Astrocyte of the spinal cord (primary cell): ENCODE measurements around the gene SLC19A1.

Experiments
- DNase-seq: peaks from one replicate; pipeline ENCODE4 v3.0.0; 2011; ENCODE audit warnings: low read depth, low spot score
- H3K4me3 ChIP-seq: 2 replicates; pipeline ENCODE4 v1.5.1; 2011; ENCODE audit warnings: low read depth, mild to moderate bottlenecking, low read length, moderate library complexity
- in situ Hi-C: cut with HindIII; loops from 2 replicates; pipeline ENCODE4 v1.10.0; 2017; ENCODE audit warnings: low sequenced_read_pairs
- TF ChIP-seq, protein P1 (sequence below): IDR thresholded peaks from 2 replicates; pipeline ENCODE4 v1.5.1; 2012; ENCODE audit warnings: low read depth, mild to moderate bottlenecking, low read length, inconsistent platforms

SLC19A1 gene

DNA sequence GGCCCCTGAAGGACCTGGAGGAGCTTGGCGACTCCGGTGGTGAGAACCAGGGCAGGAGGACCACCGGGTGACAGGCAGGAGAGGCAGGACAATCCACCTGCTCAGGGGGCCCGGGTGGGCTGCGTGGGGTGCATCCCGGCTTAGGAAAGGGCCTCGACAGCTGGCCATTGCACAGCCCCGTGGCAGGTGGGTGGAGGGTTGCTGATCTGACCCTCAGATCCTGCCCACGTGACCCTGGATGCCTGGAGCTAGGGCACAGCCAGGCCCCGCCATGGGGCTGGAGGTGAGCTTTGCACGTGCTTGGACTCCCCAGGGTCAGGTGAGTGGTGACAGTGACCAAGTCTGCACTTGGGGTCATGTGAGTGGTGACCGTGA lies 35.5 kb upstream of the SLC19A1 start:
- no peak overlapping the region for H3K4me3 ChIP-seq
- DNase-seq: no peak
- TF ChIP-seq, protein P1, sequence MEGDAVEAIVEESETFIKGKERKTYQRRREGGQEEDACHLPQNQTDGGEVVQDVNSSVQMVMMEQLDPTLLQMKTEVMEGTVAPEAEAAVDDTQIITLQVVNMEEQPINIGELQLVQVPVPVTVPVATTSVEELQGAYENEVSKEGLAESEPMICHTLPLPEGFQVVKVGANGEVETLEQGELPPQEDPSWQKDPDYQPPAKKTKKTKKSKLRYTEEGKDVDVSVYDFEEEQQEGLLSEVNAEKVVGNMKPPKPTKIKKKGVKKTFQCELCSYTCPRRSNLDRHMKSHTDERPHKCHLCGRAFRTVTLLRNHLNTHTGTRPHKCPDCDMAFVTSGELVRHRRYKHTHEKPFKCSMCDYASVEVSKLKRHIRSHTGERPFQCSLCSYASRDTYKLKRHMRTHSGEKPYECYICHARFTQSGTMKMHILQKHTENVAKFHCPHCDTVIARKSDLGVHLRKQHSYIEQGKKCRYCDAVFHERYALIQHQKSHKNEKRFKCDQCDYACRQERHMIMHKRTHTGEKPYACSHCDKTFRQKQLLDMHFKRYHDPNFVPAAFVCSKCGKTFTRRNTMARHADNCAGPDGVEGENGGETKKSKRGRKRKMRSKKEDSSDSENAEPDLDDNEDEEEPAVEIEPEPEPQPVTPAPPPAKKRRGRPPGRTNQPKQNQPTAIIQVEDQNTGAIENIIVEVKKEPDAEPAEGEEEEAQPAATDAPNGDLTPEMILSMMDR: no peak
- in situ Hi-C loops: no loop called here

DNA sequence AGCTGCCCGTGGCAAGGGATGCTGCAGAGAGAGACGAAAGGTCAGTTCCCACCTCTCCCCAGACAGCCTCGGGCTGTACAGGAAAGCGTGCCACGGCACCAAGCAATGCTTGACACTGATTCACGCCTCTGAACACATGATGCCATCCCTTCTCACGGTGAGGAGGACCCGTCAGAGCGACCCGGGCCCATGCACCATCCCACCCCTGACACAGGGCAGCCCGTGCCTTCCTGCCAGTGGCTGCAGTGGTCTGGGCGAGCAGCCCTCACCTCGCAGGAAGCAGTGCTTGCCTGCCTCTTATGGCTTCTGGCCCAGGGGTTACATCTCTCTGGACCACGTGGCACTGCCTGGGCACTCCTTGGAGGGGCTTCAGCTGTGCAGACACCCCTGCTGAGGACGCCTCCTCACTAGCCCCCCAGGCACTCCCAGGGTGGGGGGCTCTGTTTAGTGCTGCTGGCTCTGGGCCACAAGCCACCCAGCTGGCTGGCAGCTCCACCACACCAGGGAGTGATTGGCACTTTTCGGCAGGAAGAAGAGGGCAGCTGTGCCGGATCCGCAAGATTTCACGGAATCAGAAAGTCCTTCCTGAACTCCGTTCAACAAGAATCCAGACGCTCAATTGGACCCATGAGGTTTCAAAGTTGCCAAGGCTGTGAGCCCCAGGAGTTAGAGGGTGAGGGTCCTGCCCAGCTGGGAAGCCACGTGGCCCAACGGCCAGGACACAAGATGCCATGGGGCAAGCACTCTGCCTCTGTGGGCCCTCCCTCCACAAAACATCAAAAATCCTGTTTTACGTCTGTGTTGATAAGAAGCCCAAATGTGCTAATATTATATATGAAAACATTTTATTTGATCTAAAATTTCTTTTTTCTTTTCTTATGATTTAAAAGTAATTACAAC lies 34.8 kb upstream of the SLC19A1 start:
- TF ChIP-seq, protein P1: no peak

DNA sequence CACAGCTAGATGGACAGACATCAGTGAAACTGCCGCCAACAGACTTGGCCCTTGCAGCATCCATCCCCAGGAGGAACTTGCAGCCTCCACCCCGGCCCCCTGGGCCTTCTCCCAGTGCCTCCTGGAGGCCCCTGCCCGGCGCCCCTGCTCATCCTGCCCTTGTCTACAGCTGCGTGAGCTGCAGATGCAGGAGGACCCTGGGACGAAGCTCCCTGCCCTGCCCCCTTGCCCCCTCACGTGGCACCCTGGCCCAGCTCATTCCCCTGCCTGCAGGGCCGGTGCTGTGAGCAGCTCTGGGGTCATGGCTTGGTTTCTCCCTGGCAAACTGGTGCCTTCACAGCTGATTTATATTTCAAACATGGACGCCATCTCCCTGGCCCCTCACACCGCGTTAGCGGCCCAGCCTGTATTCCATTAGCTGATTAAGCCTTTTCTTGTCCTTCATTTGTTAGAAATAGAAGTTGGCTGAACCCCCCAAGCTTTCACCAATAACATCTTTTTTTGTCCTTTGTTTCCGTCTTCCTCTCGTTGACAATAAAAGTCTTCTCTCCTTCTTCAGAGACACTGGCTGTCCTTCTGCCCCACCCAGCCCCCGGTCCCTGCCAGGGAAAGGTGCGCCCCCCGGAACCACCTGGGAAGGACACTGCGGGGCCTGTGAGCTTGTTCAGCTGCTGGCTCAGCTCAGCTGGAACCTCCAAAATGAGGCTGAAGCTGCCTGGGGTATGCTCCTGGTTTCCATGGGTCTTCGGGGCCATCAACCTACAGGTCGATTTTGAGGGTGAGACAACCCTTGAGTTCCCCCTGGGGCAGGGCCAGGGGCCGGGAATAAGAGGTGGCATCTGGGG lies 34.0 kb upstream of the SLC19A1 start:
- no peak for DNase-seq
- no peak overlapping the region for H3K4me3 ChIP-seq
- in situ Hi-C loops: no loop called here
- TF ChIP-seq, protein P1: no peak

More for the DNA sequence above, 34.8 kb upstream of the SLC19A1 start:
- in situ Hi-C loops: no loop called here
- no peak for DNase-seq
- no peak overlapping the region for H3K4me3 ChIP-seq

DNA sequence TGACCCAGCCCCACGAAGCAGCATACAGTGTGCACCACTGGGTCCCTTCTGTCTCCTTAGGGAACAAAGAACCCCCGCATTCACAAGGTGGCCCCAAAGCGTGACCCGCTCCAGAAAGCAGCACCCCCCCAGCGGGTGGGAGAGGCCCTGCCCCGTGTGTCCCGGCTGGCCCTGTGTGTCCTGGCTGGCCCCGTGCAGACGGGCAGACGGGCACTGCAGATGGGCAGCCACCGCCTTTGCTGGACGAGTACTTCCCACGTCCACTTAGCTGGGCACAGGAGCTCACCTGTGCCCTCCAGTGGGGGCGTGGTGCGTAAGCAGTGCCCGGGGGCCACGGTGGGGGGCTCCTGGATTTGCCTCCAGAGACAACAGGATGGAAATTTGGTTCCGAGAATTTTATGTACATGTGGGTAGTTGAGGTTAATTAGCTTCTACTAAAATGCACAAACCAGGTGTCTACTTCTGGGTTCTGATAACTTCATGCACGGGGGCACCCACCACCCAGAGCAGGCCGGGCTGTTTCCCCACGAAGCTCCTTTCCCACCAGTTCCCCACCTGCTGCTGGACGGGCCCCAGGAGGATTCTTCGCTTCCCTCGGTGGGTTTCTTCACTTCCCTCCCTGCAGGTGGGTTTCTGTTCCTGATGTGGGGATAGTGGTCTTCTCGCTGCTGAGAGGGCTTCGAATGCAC lies 33.2 kb upstream of the SLC19A1 start:
- in situ Hi-C loops: no loop called here
- TF ChIP-seq, protein P1: no peak
- no peak overlapping the region for H3K4me3 ChIP-seq
- no peak for DNase-seq

DNA sequence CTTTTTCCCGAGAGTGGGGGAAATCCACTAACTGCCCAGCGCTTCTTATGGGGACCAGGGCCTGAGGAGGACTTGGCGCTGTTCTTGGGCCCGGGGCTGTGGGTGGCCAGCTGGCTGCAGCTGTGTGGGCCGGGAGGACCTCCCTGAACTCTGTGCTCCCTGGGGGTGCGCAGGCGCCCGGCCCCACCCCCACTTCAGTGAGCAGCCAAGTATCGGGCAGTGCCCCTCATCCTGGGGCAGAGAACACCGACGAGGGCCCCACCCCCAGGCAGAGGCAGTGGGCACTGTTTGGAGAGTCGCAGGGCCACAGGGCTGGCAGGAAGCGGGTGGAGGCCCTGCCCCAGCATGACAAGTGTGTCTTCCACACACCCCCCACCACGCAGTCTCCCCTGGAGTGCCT lies 32.5 kb upstream of the SLC19A1 start:
- in situ Hi-C loops: no loop called here
- H3K4me3 ChIP-seq: no peak overlapping the region
- DNase-seq: no peak
- TF ChIP-seq, protein P1: no peak

DNA sequence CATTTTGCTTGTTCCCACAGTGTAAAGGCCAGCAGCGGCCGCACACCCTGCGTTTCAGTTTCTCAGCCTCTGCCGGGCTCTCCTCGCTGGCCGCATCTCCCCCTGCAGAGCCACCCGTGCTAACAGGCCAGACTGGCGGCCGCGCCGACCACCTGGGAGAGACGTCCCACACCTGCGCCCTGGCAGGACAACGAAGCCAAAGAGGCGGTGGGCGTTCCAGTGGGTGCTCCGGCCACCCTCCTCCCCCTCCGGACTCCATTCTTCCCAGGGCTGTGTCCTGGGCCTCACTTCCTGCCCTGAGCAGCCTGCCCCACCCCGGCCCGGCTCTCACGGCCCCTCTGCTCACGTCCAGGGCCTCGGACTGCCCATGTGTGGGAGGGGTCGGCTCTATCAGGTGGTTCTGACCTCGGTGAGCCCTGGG lies 31.9 kb upstream of the SLC19A1 start:
- TF ChIP-seq, protein P1: no peak
- in situ Hi-C loops: no loop called here
- no peak for DNase-seq
- no peak overlapping the region for H3K4me3 ChIP-seq
